ENCODE results near the gene BIVM. TPM values are rescaled to one million over a fixed set of nuclear protein-coding genes. Genes with fewer than 3 reads are reported as not detected.
A peak's percentile ranks its signal among the peaks of the same experiment; 100 is the strongest.

Gene BIVM
- total RNA-seq, 1 donor from 2014 or later: 14.6 TPM

DNA sequence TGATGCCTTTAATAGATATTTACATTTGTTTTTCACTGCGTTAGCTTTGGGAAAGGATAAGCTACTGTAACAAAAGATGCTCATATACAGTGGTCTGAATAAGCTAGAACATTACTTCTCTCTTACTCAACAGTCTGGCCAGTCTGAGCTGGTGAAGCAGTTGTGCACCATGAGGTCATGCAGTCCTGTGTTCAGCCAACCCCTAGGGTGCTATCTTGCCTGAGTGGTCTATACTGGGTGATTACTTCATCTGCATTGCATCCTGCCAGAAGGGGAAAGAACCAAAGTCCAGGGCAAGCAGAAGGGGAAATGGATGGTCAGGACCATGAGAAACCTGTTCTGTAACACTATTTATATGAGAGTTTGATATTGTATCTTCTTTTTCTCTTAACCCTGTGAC lies 78.4 kb downstream of the BIVM start:
- H3K4me3 ChIP-seq (ENCODE audit: low read depth, low read length): no peak overlapping the region
- DNase-seq (ENCODE audit: low read depth): peak; percentile 63
- TF ChIP-seq, protein P1, sequence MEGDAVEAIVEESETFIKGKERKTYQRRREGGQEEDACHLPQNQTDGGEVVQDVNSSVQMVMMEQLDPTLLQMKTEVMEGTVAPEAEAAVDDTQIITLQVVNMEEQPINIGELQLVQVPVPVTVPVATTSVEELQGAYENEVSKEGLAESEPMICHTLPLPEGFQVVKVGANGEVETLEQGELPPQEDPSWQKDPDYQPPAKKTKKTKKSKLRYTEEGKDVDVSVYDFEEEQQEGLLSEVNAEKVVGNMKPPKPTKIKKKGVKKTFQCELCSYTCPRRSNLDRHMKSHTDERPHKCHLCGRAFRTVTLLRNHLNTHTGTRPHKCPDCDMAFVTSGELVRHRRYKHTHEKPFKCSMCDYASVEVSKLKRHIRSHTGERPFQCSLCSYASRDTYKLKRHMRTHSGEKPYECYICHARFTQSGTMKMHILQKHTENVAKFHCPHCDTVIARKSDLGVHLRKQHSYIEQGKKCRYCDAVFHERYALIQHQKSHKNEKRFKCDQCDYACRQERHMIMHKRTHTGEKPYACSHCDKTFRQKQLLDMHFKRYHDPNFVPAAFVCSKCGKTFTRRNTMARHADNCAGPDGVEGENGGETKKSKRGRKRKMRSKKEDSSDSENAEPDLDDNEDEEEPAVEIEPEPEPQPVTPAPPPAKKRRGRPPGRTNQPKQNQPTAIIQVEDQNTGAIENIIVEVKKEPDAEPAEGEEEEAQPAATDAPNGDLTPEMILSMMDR (conservative IDR thresholded peaks at IDR 0.05; ENCODE audit: low read depth, low read length): no peak

DNA sequence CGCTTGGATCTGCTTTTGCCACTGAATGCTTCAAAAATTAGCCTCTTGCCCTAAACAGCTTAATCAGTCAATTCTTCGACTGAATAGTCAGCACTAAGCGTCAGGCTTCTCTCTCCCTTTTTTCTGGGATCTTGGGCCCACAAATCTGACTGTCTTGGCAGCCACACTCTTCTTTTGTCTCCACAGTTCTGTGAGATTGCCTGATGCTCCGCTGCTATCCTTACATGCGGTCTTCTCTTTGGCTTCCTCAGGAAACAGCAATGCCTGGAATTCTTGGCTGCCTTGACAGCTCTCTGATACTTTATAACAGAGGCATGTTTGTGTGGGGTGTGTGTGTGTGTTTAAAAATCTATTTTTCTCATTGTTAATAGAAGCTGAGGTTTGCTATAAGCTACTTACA lies 79.6 kb downstream of the BIVM start:
- TF ChIP-seq, protein P1 (conservative IDR thresholded peaks at IDR 0.05; ENCODE audit: low read depth, low read length): no peak
- no peak overlapping the region for H3K4me3 ChIP-seq (ENCODE audit: low read depth, low read length)
- DNase-seq (ENCODE audit: low read depth): no peak

DNA sequence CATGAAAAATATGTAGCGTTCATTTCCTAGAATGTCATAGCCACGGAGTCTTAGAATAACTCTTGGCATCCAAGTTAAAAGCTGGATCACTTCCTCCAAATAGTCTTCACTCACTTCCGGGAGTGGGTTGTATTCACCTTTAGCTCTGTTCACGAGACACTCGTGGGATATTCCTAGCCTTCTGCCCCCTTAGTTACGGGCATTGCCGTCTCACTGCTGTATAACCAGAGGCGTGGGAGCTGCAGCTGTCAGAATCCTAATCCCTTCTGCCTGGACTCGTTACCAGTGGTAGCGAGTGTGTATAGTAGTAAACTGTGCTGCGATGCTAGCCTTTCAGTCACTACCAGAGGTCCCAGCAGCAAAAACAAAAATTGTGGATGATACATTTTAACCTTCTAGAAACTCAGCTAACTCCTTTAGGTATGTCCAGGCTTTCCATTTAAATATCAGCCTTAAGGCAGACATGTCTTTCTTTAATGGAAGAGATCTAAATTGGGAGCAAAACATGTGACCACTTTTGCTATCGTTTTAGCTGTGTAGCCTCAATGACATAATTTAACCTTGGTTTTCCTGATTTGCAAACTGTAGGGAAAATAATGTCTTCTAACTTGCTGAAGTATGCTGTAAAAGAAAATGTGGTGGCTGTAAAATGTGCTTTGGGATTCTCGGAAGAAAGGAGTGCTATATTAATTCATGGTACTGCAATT lies 81.0 kb downstream of the BIVM start:
- DNase-seq (ENCODE audit: low read depth): no peak
- no peak overlapping the region for H3K4me3 ChIP-seq (ENCODE audit: low read depth, low read length)
- TF ChIP-seq, protein P1 (conservative IDR thresholded peaks at IDR 0.05; ENCODE audit: low read depth, low read length): no peak

DNA sequence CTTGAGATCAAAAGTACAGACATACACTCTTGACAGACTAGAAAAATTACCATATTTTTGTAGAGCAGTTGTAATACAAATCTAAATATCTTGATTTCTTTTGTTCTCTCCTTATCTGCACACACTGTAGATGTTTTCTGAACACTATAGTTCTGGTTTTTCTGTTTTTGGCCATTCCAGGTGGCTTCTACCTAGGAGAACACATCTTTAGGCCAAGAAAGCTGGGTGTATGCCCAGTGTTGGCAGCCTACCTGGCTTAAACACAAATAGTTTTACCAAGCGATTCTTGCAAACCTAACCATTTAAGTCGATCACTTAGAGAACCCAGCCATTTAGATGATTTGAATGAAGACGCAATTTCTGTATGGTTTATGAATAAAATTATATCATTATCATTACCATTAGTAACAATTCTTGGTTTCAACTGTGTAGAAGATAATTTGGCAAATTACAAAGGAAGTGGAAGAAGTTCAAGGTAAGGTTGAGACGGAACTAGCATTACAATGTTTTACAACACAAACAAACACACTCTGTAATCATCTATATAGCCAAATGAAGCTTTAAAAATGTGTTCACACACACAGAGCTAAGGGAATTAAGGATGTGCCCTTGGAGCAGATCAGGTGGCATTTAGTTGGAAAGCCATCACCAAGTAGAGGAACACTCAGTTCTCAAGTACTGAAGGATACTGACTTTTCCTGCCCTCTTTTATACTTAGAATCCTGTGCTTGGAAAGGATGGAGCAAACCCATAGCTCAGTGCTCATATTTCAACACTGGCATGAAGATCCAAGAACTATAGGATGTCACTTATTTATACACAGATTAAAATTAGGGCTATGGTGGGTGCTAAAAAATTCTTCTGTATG lies 83.1 kb downstream of the BIVM start:
- no peak for DNase-seq (ENCODE audit: low read depth)
- TF ChIP-seq, protein P1 (conservative IDR thresholded peaks at IDR 0.05; ENCODE audit: low read depth, low read length): no peak
- no peak overlapping the region for H3K4me3 ChIP-seq (ENCODE audit: low read depth, low read length)

Other genes with a start within 250 kb of the BIVM start
- 47.9 and 61.1 TPM in 2 replicates for gene TPP2, start 202.1 kb upstream of the BIVM start, total RNA-seq
- gene METTL21C, start 104.1 kb upstream of the BIVM start, total RNA-seq: not detected in 2 replicates
- gene TEX30, start 25.3 kb upstream of the BIVM start, total RNA-seq: 38.7 and 49.3 TPM in 2 replicates
- gene POGLUT2, start 143 bp upstream of the BIVM start, total RNA-seq: 15.4 and 26.6 TPM in 2 replicates
- gene ERCC5, start 46.9 kb downstream of the BIVM start, total RNA-seq: 39.4 and 43.0 TPM in 2 replicates